ENCODE measurements around the gene MEGF6. TPM values are rescaled to one million over a fixed set of nuclear protein-coding genes. Genes with fewer than 3 reads are reported as not detected.

Gene MEGF6
- total RNA-seq, 2 experiments from 2014 or later, result 57.5 to 62.2 TPM

GRCh38 chr1:3540876-3541275 lies 70.4 kb downstream of the MEGF6 start:
- no peak for TF ChIP-seq CTCF (IDR thresholded peaks at IDR 0.05)
- Histone ChIP-seq H3K9me3 (ENCODE audit: control insufficient read depth in 1 of 2, insufficient read depth in 1 of 2, low read length in 2 of 2) (peaks cover 0 to 5% of the 10 kb centered on the region in 2 experiments), H3K4me1 (ENCODE audit: insufficient read depth, low read length) (peaks cover 4% of the 10 kb centered on the region), H3K27me3 (ENCODE audit: control insufficient read depth in 1 of 2, insufficient read depth in 2 of 2, low read length in 2 of 2) (no peaks in the 10 kb centered on the region), H3K27ac (ENCODE audit: low read depth in 1 of 2, low read length in 2 of 2) (no peak overlapping the region), H3K4me3 (ENCODE audit: low read length) (no peak overlapping the region), H3K36me3 (ENCODE audit: insufficient read depth, low read length) (no peaks in the 10 kb centered on the region)
- Mint-ChIP-seq H3K4me1 (ENCODE audit: low read depth) (no peaks in the 10 kb centered on the region), H3K27ac (no peak overlapping the region), H3K9me3 (no peaks in the 10 kb centered on the region), H3K36me3 (ENCODE audit: low read depth) (no peaks in the 10 kb centered on the region), H3K27me3 (no peaks in the 10 kb centered on the region), H3K4me3 (no peak overlapping the region)
- CTCF ChIA-PET, result no interaction called here
- POLR2A ChIA-PET, result no interaction called here
- intact Hi-C loops (cut with DNase I, micrococcal nuclease), result no loop called here
- no peak for DNase-seq
- ATAC-seq (ENCODE audit: poor library complexity), result no peak

GRCh38 chr1:3539707-3540425 lies 71.4 kb downstream of the MEGF6 start:
- intact Hi-C loops (cut with DNase I, micrococcal nuclease), result no loop called here
- CTCF ChIA-PET, result no interaction called here
- no peaks in the 10 kb centered on the region for H3K4me1 Mint-ChIP-seq (ENCODE audit: low read depth)

GRCh38 chr1:3537359-3537758 lies 73.9 kb downstream of the MEGF6 start:
- Mint-ChIP-seq H3K36me3 (ENCODE audit: low read depth) (no peaks in the 10 kb centered on the region), H3K4me3 (no peak overlapping the region), H3K27ac (no peak overlapping the region), H3K9me3 (no peaks in the 10 kb centered on the region), H3K4me1 (ENCODE audit: low read depth) (no peaks in the 10 kb centered on the region), H3K27me3 (no peaks in the 10 kb centered on the region)
- H3K4me3 ChIP-seq (ENCODE audit: low read length), result no peak overlapping the region
- CTCF ChIA-PET, result no interaction called here
- H3K4me1 ChIP-seq (ENCODE audit: insufficient read depth, low read length), result peaks cover 4% of the 10 kb centered on the region
- DNase-seq (no peak), ATAC-seq (ENCODE audit: poor library complexity) (no peak)
- H3K27ac ChIP-seq (ENCODE audit: low read depth in 1 of 2, low read length in 2 of 2), result no peak overlapping the region
- no peak for TF ChIP-seq CTCF (IDR thresholded peaks at IDR 0.05)
- no peaks in the 10 kb centered on the region for H3K27me3 ChIP-seq (ENCODE audit: control insufficient read depth in 1 of 2, insufficient read depth in 2 of 2, low read length in 2 of 2)
- H3K36me3 ChIP-seq (ENCODE audit: insufficient read depth, low read length), result no peaks in the 10 kb centered on the region
- no peaks in the 10 kb centered on the region for H3K9me3 ChIP-seq (ENCODE audit: control insufficient read depth in 1 of 2, insufficient read depth in 1 of 2, low read length in 2 of 2)
- POLR2A ChIA-PET, result no interaction called here
- intact Hi-C loops (cut with DNase I, micrococcal nuclease), result no loop called here

More at GRCh38 chr1:3539707-3540425, 71.4 kb downstream of the MEGF6 start:
- Mint-ChIP-seq H3K36me3 (ENCODE audit: low read depth) (no peaks in the 10 kb centered on the region), H3K27ac (no peak overlapping the region), H3K27me3 (no peaks in the 10 kb centered on the region), H3K9me3 (no peaks in the 10 kb centered on the region), H3K4me3 (no peak overlapping the region)
- POLR2A ChIA-PET, result interaction anchor here (1.1 kb wide), 1 partner anchor 9 kb away, joined by 3 read pairs; no protein-coding TSS in a partner anchor
- TF ChIP-seq CTCF (IDR thresholded peaks at IDR 0.05), result no peak
- no peak for DNase-seq
- H3K9me3 ChIP-seq (ENCODE audit: control insufficient read depth in 1 of 2, insufficient read depth in 1 of 2, low read length in 2 of 2), result no peaks in the 10 kb centered on the region
- peaks cover 4% of the 10 kb centered on the region for H3K4me1 ChIP-seq (ENCODE audit: insufficient read depth, low read length)
- H3K36me3 ChIP-seq (ENCODE audit: insufficient read depth, low read length), result no peaks in the 10 kb centered on the region
- H3K4me3 ChIP-seq (ENCODE audit: low read length), result no peak overlapping the region
- H3K27ac ChIP-seq (ENCODE audit: low read depth in 1 of 2, low read length in 2 of 2), result no peak overlapping the region
- no peak for ATAC-seq (ENCODE audit: poor library complexity)
- no peaks in the 10 kb centered on the region for H3K27me3 ChIP-seq (ENCODE audit: control insufficient read depth in 1 of 2, insufficient read depth in 2 of 2, low read length in 2 of 2)

Data from CD4-positive, alpha-beta T cell (primary cell).